TTC549 (cell line): ENCODE data around the gene SRGAP1.
"Not testable (repeated sequence)": the region's sequence is repeated elsewhere in the genome, so short reads cannot be mapped to it uniquely, and the experiment has no call there.

Experiments used
- FAIRE-seq: peaks from 2 replicates; lab custom pipeline; 2012; peaks lifted over from hg19 to GRCh38; lab: Jason Lieb, UNC

Gene SRGAP1

GRCh38 chr12:64056741-64057140 lies 212.2 kb downstream of the SRGAP1 start:
- no peak for FAIRE-seq

- FAIRE-seq: no peak
Observed at GRCh38 chr12:64057706-64058105, 213.2 kb downstream of the SRGAP1 start.

- no peak for FAIRE-seq
Observed at GRCh38 chr12:64058541-64059265, 214.2 kb downstream of the SRGAP1 start.

- no peak for FAIRE-seq
Observed at GRCh38 chr12:64059685-64060084, 215.2 kb downstream of the SRGAP1 start.

GRCh38 chr12:64061868-64062375 lies 217.4 kb downstream of the SRGAP1 start:
- FAIRE-seq: no peak

GRCh38 chr12:64063121-64063520 lies 218.6 kb downstream of the SRGAP1 start:
- no peak for FAIRE-seq

GRCh38 chr12:64064240-64064639 lies 219.7 kb downstream of the SRGAP1 start:
- FAIRE-seq: no peak

- no peak for FAIRE-seq
Observed at GRCh38 chr12:64064706-64065105, 220.2 kb downstream of the SRGAP1 start.

- FAIRE-seq: no peak
Observed at GRCh38 chr12:64065881-64066451, 221.5 kb downstream of the SRGAP1 start.

- no peak for FAIRE-seq
Observed at GRCh38 chr12:64066776-64067175, 222.3 kb downstream of the SRGAP1 start.

- no peak for FAIRE-seq
Observed at GRCh38 chr12:64070454-64070853, 226.0 kb downstream of the SRGAP1 start.

- FAIRE-seq: no peak
Observed at GRCh38 chr12:64072916-64073575, 228.5 kb downstream of the SRGAP1 start.

GRCh38 chr12:64076565-64076964 lies 232.1 kb downstream of the SRGAP1 start:
- not testable (repeated sequence) for FAIRE-seq

- peak; percentile 9 for FAIRE-seq
Observed at GRCh38 chr12:64077922-64078321, 233.4 kb downstream of the SRGAP1 start.

GRCh38 chr12:64080319-64081007 lies 236.0 kb downstream of the SRGAP1 start:
- FAIRE-seq: no peak

GRCh38 chr12:64081008-64081404 lies 236.5 kb downstream of the SRGAP1 start:
- FAIRE-seq: no peak

- no peak for FAIRE-seq
Observed at GRCh38 chr12:64082116-64082515, 237.6 kb downstream of the SRGAP1 start.

- FAIRE-seq: no peak
Observed at GRCh38 chr12:64082866-64083268, 238.4 kb downstream of the SRGAP1 start.

GRCh38 chr12:64083285-64084210 lies 239.0 kb downstream of the SRGAP1 start:
- FAIRE-seq: no peak

- no peak for FAIRE-seq
Observed at GRCh38 chr12:64085154-64085553, 240.7 kb downstream of the SRGAP1 start.

- FAIRE-seq: no peak
Observed at GRCh38 chr12:64085996-64086395, 241.5 kb downstream of the SRGAP1 start.

GRCh38 chr12:64086946-64087345 lies 242.4 kb downstream of the SRGAP1 start:
- no peak for FAIRE-seq
